HEK293T (cell line): ENCODE measurements around the gene HDLBP.

Experiments
- FOXA1 ChIP-seq: fragments of 450-650 bp; IDR thresholded peaks from 2 replicates; pipeline ENCODE4 v1.6.1; 2016; ENCODE audit warnings: mild to moderate bottlenecking
- FOXM1 ChIP-seq: fragments of 450-650 bp; IDR thresholded peaks from 2 replicates; pipeline ENCODE4 v1.6.1; 2017; ENCODE audit warnings: mild to moderate bottlenecking, borderline replicate concordance
- NFRKB ChIP-seq: fragments of 450-650 bp; IDR thresholded peaks from 2 replicates; pipeline ENCODE4 v1.6.1; 2016; ENCODE audit warnings: mild to moderate bottlenecking, moderate library complexity
- SP1 ChIP-seq: fragments of 450-650 bp; IDR thresholded peaks from 2 replicates; pipeline ENCODE4 v1.6.1; 2017
- TARDBP ChIP-seq: fragments of 450-650 bp; IDR thresholded peaks from 2 replicates; pipeline ENCODE4 v1.6.1; 2016
- ZNF384 ChIP-seq: fragments of 450-650 bp; IDR thresholded peaks from 2 replicates; pipeline ENCODE4 v1.6.1; 2016

DNA sequence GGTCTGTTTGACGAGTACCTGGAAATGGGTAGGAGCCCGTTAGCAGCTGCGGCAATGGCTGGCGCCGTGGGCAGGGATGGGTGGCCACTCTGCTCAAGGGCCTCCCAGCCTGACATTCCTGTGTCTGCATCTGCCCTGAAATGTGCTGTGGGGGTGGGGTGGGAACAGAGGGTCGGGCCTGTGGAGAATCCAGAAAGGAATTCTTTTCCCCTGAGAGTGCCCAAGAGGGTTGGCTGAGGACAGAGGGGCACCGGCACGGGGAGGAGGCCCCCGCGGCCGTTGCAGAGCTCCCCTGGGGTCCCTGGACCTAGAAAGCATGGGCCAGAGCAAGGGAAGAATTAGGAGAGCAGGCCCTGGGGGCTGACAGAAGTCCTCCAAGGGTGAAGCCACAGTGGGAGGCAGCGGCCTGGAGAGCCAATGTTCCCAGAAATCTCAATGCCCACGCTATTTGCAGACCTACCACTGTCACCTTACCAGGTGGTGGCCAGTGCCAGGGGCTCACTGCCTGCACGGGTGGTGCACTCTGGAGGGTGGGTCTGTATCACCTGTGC, 99.2 kb downstream of the HDLBP start:
- TF ChIP-seq FOXA1 (no peak), SP1 (no peak), TARDBP (no peak), ZNF384 (no peak), FOXM1 (no peak), NFRKB (no peak)
